ENCODE data around the gene PSME2. TPM values are rescaled to one million over a fixed set of nuclear protein-coding genes. Genes with fewer than 3 reads are reported as not detected.

PSME2 gene
- total RNA-seq, 1 donor from 2014 or later: 125 TPM

DNA sequence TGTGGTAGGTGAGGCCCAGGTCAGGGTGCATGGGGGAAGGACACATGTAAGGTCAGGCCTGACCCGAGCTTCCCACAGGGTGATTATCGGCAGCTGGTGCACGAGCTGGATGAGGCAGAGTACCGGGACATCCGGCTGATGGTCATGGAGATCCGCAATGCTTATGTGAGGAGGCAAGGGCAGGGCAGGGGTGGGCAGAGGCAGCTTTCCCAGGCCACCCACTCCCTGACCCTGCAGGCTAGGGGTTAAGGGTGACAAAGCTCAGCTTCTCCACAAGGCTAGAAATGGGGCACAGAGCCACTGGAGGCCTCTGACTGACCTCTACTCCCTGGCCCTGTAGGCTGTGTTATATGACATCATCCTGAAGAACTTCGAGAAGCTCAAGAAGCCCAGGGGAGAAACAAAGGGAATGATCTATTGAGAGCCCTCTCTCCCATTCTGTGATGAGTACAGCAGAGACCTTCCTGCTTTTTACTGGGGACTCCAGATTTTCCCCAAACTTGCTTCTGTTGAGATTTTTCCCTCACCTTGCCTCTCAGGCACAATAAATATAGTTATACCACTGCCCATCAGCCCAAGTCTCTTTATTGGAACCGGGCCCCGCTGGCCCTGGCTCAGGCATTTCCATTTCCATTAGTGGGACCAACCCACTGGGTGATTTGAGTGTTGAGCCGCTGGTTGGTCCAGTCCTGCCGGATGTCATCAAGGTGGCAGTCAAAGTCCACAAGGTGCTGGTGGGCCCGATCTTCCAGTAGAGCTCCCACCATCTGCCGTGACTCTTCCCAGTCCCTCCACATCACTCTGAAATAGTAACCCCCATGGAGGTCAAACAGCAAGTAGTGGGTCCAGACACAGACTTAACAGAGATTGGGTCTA is 7.8 kb downstream of the PSME2 start:
- no peaks in the 10 kb centered on the region for H3K9me3 Mint-ChIP-seq
- TF ChIP-seq, protein P1, sequence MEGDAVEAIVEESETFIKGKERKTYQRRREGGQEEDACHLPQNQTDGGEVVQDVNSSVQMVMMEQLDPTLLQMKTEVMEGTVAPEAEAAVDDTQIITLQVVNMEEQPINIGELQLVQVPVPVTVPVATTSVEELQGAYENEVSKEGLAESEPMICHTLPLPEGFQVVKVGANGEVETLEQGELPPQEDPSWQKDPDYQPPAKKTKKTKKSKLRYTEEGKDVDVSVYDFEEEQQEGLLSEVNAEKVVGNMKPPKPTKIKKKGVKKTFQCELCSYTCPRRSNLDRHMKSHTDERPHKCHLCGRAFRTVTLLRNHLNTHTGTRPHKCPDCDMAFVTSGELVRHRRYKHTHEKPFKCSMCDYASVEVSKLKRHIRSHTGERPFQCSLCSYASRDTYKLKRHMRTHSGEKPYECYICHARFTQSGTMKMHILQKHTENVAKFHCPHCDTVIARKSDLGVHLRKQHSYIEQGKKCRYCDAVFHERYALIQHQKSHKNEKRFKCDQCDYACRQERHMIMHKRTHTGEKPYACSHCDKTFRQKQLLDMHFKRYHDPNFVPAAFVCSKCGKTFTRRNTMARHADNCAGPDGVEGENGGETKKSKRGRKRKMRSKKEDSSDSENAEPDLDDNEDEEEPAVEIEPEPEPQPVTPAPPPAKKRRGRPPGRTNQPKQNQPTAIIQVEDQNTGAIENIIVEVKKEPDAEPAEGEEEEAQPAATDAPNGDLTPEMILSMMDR (conservative IDR thresholded peaks at IDR 0.05): no peak
- no peak for DNase-seq (ENCODE audit: low read depth, low spot score)
- peak overlapping the region; percentile 89 for H3K4me3 Mint-ChIP-seq
- H3K36me3 Mint-ChIP-seq (ENCODE audit: low read depth): peaks cover 9% of the 10 kb centered on the region
- H3K4me1 Mint-ChIP-seq: peaks cover 48% of the 10 kb centered on the region
- H3K27ac Mint-ChIP-seq (ENCODE audit: unreplicated experiment): peak overlapping the region; percentile 71
- H3K27me3 Mint-ChIP-seq (ENCODE audit: low read depth): no peaks in the 10 kb centered on the region

DNA sequence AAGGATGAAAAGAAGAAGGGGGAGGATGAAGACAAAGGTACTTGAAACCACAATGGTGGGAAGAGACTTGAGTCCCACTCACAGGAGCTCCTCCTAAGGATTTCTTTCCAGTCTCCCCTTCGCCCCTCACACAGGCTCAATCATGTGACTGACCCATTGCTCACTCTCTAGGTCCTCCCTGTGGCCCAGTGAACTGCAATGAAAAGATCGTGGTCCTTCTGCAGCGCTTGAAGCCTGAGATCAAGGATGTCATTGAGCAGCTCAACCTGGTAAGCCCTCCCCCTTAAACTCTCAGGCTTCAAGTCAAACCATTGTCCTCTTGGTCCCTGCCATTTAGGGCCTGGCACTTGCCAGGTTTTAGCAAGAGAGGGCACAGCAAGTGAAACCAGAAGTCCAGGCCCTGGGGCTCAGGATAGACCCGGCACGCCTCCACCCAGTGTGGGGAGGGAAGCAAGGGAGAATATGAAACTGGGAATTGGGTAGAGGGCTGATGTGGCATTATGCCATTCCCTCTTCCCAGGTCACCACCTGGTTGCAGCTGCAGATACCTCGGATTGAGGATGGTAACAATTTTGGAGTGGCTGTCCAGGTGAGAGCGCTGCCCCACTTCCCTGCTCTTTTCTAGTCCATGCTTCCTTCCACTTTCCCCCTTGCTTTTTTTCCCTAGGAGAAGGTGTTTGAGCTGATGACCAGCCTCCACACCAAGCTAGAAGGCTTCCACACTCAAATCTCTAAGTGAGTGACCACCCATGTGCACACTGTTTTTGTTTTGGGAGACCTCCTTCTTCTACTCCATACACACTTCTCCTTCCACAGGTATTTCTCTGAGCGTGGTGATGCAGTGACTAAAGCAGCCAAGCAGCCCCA is 8.6 kb downstream of the PSME2 start:
- no peaks in the 10 kb centered on the region for H3K9me3 Mint-ChIP-seq
- no peaks in the 10 kb centered on the region for H3K27me3 Mint-ChIP-seq (ENCODE audit: low read depth)
- TF ChIP-seq, protein P1 (conservative IDR thresholded peaks at IDR 0.05): no peak
- H3K4me1 Mint-ChIP-seq: peaks cover 48% of the 10 kb centered on the region
- H3K4me3 Mint-ChIP-seq: peak overlapping the region; percentile 89
- peaks cover 9% of the 10 kb centered on the region for H3K36me3 Mint-ChIP-seq (ENCODE audit: low read depth)
- no peak for DNase-seq (ENCODE audit: low read depth, low spot score)
- H3K27ac Mint-ChIP-seq (ENCODE audit: unreplicated experiment): peak overlapping the region; percentile 71

DNA sequence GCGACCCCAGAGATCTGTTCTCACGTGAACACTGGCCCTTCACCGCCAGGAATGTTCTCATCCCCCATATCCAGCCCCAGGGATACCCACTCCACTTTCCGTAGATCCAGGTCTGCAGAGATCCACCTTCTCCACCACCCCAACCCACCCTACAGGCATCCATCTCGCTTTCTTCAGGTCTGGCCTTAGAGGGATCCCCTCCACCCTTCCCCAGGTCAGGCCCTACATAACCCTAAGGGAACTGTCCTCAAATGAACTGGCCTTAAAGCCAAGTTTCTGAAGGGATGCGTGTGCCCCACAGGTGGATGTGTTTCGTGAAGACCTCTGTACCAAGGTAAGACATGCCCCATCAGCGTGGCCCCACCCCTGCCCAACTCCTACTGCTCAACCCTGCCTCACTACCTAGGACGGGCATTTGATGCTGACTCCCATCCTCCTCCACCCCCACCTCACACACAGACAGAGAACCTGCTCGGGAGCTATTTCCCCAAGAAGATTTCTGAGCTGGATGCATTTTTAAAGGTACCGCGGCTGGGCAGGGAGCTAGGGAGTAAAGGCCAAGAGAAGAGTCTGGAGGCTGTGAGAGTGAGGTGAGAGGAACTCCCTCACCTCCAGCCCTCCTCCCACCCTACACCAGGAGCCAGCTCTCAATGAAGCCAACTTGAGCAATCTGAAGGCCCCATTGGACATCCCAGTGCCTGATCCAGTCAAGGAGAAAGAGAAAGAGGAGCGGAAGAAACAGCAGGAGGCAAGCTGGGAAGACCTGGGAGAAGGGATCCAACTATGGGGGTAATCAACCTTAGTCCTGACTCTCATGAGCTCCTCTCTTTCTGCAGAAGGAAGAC is 9.5 kb downstream of the PSME2 start:
- DNase-seq (ENCODE audit: low read depth, low spot score): no peak
- Mint-ChIP-seq H3K4me3 (peak overlapping the region; percentile 89), H3K27ac (ENCODE audit: unreplicated experiment) (no peak overlapping the region), H3K9me3 (no peaks in the 10 kb centered on the region), H3K4me1 (peaks cover 47% of the 10 kb centered on the region), H3K27me3 (ENCODE audit: low read depth) (no peaks in the 10 kb centered on the region), H3K36me3 (ENCODE audit: low read depth) (peaks cover 9% of the 10 kb centered on the region)
- TF ChIP-seq, protein P1 (conservative IDR thresholded peaks at IDR 0.05): no peak

DNA sequence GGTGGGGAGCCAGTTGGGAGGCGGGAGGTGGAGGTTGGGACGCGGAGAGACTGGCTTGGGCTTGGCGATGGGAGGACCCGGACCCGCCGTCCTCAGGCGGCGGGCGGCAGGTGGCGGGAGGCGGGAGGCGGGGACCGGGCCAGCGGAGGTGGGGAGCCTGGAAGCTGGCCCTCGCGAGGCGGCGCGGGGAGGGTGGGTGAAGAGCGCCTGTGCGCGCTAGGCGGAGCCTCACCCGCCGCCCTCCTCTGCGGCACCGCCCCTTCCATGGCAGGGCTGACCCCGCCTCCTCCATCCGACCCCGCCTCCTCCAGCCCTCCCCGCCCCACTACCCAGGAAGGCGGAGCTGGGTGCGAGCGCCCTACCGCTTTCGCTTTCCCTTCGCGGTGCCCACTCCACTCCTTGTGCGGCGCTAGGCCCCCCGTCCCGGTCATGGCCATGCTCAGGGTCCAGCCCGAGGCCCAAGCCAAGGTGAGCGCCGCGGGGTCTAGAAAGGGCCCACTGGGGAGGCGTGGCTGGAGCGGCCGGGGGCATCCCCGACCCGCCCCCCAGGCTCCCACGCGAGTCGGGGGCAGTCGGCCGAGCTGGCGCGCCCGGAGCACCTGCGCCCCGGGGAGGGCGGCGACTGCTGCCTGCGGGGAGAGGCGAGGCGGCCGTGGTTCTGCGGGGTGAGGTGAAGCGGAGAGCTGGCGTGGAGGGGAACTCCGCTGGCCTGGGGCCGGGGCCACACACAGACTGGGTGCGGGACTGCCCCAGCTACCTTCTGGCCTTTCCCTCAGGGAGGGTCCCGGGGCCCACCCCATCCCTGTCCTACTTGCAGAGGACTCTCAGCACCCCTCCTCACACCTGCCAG is 10.4 kb downstream of the PSME2 start, which contains the start of gene PSME1:
Gene PSME1 (plus strand): TSS at position 361 of the 850 bp plus-strand sequence. CDS start 69 bp downstream, at position 430.
- H3K9me3 Mint-ChIP-seq: no peaks in the 10 kb centered on the region
- H3K36me3 Mint-ChIP-seq (ENCODE audit: low read depth): peaks cover 9% of the 10 kb centered on the region
- H3K4me1 Mint-ChIP-seq: peaks cover 43% of the 10 kb centered on the region
- no peaks in the 10 kb centered on the region for H3K27me3 Mint-ChIP-seq (ENCODE audit: low read depth)
- TF ChIP-seq, protein P1 (conservative IDR thresholded peaks at IDR 0.05): no peak
- no peak within 1 kb of the TSS for H3K27ac Mint-ChIP-seq (ENCODE audit: unreplicated experiment)
- peak; percentile 87 for DNase-seq (ENCODE audit: low read depth, low spot score)
- H3K4me3 Mint-ChIP-seq: peak within 1 kb of the TSS; percentile 91

Measured in neural crest cell (in vitro differentiated cells).